K562 (cell line): Measurements from ENCODE around the gene USP15. TPM values are rescaled to one million over a fixed set of nuclear protein-coding genes. Genes with fewer than 3 reads are reported as not detected.

Experiments
- MIER1 ChIP-seq: fragments of 450-650 bp; IDR thresholded peaks from 2 replicates; pipeline ENCODE4 v1.6.1; 2016; ENCODE audit warnings: antibody characterized with exemption, mild to moderate bottlenecking, low read depth
- RBBP5 ChIP-seq: fragments of 200-600 bp; sonication (generic); IDR thresholded peaks from 2 replicates; pipeline ENCODE4 v1.6.1; 2012; ENCODE audit warnings: borderline replicate concordance, mild to moderate bottlenecking, low read length, control low read depth, inconsistent platforms; ENCODE audit not compliant: insufficient read depth, poor library complexity, severe bottlenecking
- SMC3 ChIP-seq: conservative IDR thresholded peaks from 2 replicates; pipeline ENCODE4 v1.6.1; 2011; ENCODE audit warnings: low read depth, low read length, improper control_type of control experiment; ENCODE audit not compliant: insufficient read depth
- ZNF384 ChIP-seq: IDR thresholded peaks from 2 replicates; pipeline ENCODE4 v1.6.1; 2012; ENCODE audit warnings: low read depth, low read length, improper control_type of control experiment
- polyA plus RNA-seq, 8 experiments: library from polyadenylated mRNA; depleted of rRNA in 4 of 8; stranded (reverse) in 5 of 8; unstranded in 3 of 8; fragments of >200 nt; fragmentation: Nextera tagmentation in 2 of 8; fragmentation: Illumina TruSeq in 1 of 8; extraction: Ambion mirVana in 2 of 8; extraction: Trizol in 1 of 8; gene quantifications; 2 replicates each; pipeline versions ENCODE4 v1.2.1 to v1.2.3, GENCODE V29; 2011 to 2014; ENCODE audit warnings: inconsistent platforms in 1 of 8, missing spikeins in 1 of 8
- total RNA-seq, 7 experiments: library from RNA; depleted of rRNA in 6 of 7; stranded (reverse); fragments of >200 nt in 6 of 7; fragmentation: Illumina TruSeq in 2 of 7; extraction: Trizol in 2 of 7; gene quantifications; 2 replicates each; pipeline versions ENCODE4 v1.2.1 to v1.2.3, GENCODE V29; 2011 to 2021; ENCODE audit warnings: low replicate concordance in 1 of 7
- TF ChIP-seq, protein P1 (sequence below), 2 experiments: fragments of 450-650 bp; formaldehyde crosslinking in 1 of 2; IDR thresholded peaks; 2 replicates each; pipeline versions ENCODE4 v1.4.0 to v1.6.1; 2014 to 2020; ENCODE audit warnings: mild to moderate bottlenecking in 2 of 2, borderline replicate concordance in 1 of 2, low read depth in 1 of 2
- TF ChIP-seq, protein P2 (sequence below): sonication (generic); formaldehyde crosslinking; IDR thresholded peaks from 2 replicates; pipeline ENCODE4 v1.8.0; 2022; ENCODE audit warnings: mild to moderate bottlenecking, low read depth, missing genetic modification reagents
- TF ChIP-seq, protein P3 (sequence below), 3 experiments: IDR thresholded peaks in 2 of 3; conservative IDR thresholded peaks in 1 of 3; 2 replicates each; pipeline ENCODE4 v1.5.1; 2011 to 2012; ENCODE audit warnings: low read length in 3 of 3, mild to moderate bottlenecking in 3 of 3, control low read depth in 2 of 3, improper control_type of control experiment in 1 of 3, inconsistent platforms in 1 of 3, low read depth in 1 of 3, mixed read lengths in 1 of 3, moderate library complexity in 1 of 3; ENCODE audit not compliant: insufficient read depth in 2 of 3
- TF ChIP-seq, protein P4 (sequence below), 2 experiments: IDR thresholded peaks; 2 replicates each; pipeline ENCODE4 v1.6.1; 2012; ENCODE audit warnings: improper control_type of control experiment in 2 of 2, low read depth in 2 of 2, low read length in 2 of 2, borderline replicate concordance in 1 of 2

Gene USP15
- total and polyA plus RNA-seq, 9 of the 15 experiments (the other 6 are each of a cell fraction or from before 2014, with no cell fraction given) = 140 to 272 (median 182) TPM

DNA sequence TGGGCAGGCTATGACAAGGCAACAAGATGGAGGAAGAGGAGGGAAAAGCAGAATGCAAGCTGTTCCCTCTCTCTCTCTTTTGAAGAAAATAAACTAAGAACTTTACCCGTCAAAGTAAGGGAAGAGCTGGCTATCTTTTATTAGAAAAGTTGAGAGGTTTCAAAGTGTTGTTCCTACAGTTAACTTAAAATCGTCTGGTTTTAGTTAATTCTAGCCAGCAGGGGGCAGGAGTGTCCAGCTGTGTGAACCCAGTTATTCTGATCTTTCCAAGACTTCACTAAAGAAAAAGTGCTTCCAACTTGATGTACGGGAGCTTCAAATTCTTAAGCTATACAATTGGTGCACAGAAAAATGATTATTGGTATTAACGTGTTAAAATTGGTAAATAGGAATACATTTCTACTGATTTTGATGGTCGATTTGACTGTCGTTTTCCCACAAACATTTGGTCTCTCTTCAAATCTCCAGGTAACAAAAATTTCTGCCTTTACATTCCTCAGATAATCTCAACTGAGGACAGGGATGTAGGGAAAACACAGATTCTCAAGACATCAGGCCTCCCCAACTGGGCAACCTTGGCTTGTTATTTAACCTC, 178.0 kb downstream of the USP15 start (continued):
- TF ChIP-seq, protein P1, sequence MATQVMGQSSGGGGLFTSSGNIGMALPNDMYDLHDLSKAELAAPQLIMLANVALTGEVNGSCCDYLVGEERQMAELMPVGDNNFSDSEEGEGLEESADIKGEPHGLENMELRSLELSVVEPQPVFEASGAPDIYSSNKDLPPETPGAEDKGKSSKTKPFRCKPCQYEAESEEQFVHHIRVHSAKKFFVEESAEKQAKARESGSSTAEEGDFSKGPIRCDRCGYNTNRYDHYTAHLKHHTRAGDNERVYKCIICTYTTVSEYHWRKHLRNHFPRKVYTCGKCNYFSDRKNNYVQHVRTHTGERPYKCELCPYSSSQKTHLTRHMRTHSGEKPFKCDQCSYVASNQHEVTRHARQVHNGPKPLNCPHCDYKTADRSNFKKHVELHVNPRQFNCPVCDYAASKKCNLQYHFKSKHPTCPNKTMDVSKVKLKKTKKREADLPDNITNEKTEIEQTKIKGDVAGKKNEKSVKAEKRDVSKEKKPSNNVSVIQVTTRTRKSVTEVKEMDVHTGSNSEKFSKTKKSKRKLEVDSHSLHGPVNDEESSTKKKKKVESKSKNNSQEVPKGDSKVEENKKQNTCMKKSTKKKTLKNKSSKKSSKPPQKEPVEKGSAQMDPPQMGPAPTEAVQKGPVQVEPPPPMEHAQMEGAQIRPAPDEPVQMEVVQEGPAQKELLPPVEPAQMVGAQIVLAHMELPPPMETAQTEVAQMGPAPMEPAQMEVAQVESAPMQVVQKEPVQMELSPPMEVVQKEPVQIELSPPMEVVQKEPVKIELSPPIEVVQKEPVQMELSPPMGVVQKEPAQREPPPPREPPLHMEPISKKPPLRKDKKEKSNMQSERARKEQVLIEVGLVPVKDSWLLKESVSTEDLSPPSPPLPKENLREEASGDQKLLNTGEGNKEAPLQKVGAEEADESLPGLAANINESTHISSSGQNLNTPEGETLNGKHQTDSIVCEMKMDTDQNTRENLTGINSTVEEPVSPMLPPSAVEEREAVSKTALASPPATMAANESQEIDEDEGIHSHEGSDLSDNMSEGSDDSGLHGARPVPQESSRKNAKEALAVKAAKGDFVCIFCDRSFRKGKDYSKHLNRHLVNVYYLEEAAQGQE (IDR thresholded peaks at IDR 0.05; ENCODE audit: borderline replicate concordance) = peak; percentile 68; the same call in 1 of the 2 replicates
- TF ChIP-seq, protein P1 (CRISPR knock-in tag; IDR thresholded peaks at IDR 0.05; ENCODE audit: low read depth) = no peak
- TF ChIP-seq ZNF384 (0 out of 2 replicates have a peak, but pooled peaks have one; percentile 6), MIER1 (no peak), SMC3 (peak; percentile 55), RBBP5 (no peak)
- TF ChIP-seq, protein P2, sequence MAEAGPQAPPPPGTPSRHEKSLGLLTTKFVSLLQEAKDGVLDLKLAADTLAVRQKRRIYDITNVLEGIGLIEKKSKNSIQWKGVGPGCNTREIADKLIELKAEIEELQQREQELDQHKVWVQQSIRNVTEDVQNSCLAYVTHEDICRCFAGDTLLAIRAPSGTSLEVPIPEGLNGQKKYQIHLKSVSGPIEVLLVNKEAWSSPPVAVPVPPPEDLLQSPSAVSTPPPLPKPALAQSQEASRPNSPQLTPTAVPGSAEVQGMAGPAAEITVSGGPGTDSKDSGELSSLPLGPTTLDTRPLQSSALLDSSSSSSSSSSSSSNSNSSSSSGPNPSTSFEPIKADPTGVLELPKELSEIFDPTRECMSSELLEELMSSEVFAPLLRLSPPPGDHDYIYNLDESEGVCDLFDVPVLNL = no peak
- TF ChIP-seq, protein P3, sequence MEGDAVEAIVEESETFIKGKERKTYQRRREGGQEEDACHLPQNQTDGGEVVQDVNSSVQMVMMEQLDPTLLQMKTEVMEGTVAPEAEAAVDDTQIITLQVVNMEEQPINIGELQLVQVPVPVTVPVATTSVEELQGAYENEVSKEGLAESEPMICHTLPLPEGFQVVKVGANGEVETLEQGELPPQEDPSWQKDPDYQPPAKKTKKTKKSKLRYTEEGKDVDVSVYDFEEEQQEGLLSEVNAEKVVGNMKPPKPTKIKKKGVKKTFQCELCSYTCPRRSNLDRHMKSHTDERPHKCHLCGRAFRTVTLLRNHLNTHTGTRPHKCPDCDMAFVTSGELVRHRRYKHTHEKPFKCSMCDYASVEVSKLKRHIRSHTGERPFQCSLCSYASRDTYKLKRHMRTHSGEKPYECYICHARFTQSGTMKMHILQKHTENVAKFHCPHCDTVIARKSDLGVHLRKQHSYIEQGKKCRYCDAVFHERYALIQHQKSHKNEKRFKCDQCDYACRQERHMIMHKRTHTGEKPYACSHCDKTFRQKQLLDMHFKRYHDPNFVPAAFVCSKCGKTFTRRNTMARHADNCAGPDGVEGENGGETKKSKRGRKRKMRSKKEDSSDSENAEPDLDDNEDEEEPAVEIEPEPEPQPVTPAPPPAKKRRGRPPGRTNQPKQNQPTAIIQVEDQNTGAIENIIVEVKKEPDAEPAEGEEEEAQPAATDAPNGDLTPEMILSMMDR (IDR thresholded peaks at IDR 0.05 in 2 of 3, conservative IDR thresholded peaks at IDR 0.05 in 1 of 3; ENCODE audit: insufficient read depth in 2 of 3, low read depth in 1 of 3, low read length in 3 of 3) = peak; percentile 56 to 79 (median 65); a peak in 5 of 6 replicates
- TF ChIP-seq, protein P4, sequence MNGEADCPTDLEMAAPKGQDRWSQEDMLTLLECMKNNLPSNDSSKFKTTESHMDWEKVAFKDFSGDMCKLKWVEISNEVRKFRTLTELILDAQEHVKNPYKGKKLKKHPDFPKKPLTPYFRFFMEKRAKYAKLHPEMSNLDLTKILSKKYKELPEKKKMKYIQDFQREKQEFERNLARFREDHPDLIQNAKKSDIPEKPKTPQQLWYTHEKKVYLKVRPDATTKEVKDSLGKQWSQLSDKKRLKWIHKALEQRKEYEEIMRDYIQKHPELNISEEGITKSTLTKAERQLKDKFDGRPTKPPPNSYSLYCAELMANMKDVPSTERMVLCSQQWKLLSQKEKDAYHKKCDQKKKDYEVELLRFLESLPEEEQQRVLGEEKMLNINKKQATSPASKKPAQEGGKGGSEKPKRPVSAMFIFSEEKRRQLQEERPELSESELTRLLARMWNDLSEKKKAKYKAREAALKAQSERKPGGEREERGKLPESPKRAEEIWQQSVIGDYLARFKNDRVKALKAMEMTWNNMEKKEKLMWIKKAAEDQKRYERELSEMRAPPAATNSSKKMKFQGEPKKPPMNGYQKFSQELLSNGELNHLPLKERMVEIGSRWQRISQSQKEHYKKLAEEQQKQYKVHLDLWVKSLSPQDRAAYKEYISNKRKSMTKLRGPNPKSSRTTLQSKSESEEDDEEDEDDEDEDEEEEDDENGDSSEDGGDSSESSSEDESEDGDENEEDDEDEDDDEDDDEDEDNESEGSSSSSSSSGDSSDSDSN (IDR thresholded peaks at IDR 0.05; ENCODE audit: borderline replicate concordance in 1 of 2, low read depth in 2 of 2, low read length in 2 of 2) = no peak
